CD1c-positive myeloid dendritic cell (primary cell): Measurements from ENCODE around the gene DOCK2.

Source experiments
- DNase-seq: peaks from one replicate; pipeline ENCODE4 v3.0.0-alpha.2; 2016; ENCODE audit errors: extremely low spot score

DOCK2 gene

DNA sequence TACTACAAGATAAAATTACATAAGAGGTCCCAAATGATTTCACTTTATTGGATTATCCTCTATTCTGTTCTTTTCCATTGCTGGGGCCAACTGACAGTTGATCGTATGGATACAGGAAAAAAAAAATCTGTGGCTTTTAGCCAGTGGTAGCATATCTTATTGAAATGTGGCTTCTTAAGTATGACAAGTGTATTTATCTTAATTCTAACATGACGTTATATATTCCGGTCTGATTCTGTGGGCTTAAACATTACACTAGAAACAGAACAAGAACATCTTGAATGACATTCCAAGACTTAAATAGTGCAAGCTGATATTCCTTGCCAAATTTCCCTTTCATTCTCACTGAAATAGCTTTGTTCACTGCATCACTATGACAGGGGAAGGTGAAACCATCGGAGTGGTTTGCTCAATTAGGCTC is 225.3 kb downstream of the DOCK2 start:
- DNase-seq: no peak

GRCh38 chr5:169864483-169864882 is 227.4 kb downstream of the DOCK2 start:
- no peak for DNase-seq

- DNase-seq: no peak
Measured at GRCh38 chr5:169867347-169867746, 230.3 kb downstream of the DOCK2 start.

GRCh38 chr5:169869066-169869465 is 232.0 kb downstream of the DOCK2 start:
- DNase-seq: no peak

GRCh38 chr5:169870211-169870610 is 233.1 kb downstream of the DOCK2 start:
- DNase-seq: no peak

DNA sequence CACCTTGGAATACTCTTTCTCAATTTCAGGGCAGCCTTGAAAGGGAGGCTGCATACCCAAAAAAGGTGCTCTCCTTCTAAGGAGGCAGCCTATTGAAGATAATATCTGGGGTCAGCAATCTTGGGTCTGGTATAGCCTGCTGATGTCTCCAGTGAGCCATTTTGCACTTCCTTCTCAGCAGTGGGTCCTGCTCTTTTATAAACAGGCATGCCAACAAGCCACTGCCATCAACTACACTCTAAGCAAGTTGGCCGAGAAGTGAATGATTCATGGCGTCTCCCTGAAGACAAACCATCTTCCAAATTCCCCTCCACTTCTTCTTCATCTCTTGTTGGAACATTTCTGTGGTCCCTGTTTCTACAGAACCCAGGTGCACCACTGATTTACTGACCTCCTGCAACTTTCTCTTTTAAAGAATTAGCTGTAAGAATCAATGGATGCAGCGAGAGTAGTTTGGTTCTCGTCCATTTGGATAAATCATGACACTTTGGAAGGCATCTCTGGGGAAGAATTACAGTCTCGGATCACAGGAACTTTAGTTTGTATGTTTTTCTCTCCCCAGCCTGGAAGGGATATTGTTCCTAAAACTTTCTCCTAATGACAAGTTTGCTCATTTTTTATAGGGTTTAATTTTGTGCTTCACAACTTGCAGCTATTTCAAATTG is 234.9 kb downstream of the DOCK2 start:
- no peak for DNase-seq

DNA sequence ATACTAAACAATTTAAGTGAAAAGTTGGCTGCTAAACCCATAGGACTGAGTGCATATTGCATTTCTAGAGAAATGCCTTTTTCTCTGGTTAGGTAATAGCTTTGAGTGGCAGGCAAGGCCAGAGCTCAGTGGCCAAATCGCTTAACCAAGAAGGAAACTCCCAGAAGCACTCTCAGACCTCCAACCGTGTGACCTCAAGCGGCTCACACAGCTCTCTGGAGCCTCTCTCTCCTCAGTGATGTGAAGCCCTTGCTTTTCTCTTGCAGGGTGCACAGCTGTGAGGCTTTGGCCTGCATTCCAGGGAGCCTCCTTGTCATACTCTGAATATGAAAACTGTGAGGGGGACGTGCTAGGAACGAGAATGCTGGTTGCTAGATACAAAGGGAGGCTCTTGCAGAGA is 236.6 kb downstream of the DOCK2 start:
- DNase-seq: peak; percentile 26

- peak; percentile 25 for DNase-seq
Measured at GRCh38 chr5:169874621-169875020, 237.5 kb downstream of the DOCK2 start.

DNA sequence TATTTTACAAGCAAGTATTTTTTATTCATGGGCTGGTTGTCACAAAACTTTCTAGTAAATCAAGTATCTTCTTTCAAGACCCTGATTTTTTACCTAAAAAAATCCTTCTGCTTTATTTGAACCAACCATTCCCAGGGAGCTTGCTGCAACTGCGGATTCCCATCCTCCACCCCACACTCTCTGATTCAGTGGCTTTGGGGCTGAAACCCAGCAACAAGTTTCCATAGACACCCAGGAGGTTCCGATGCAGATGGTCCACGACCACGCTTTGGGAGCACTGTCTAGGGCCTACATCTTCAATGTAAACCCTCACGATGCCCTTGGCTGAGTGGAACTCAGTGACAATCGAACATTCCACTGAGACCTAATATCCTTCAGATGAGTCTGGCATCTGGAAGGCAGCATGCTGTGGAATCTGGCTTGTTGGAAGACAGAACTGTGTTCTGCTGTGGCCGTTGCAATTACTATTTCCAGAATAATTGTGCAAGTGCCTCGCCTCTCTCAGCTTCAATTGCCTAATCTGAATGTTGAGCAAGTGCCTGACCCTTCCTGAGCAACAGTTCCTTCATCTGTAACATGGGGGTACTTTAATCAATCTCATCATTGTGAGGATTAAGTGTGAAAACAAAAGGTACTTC is 238.1 kb downstream of the DOCK2 start:
- DNase-seq: peak; percentile 43

DNA sequence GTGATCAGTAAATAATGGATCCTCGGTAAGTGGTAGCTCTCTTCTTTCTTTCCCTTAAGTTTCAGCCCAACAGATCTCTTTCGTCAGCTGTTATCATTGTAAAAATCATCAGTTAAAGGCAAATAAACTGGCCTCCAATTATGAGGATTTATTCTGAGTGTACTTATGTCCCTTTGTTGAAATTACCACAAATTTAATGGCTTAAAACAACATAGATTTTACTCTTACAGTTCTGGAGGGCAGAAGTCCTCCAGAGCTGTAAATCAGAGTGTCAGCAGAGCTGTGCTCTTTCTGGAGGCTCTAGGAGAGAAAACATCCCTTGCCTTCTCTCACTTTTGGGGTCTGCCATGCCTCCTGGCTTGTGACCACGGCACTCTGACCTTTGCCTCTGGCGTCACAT is 238.7 kb downstream of the DOCK2 start:
- no peak for DNase-seq

- DNase-seq: no peak
Measured at GRCh38 chr5:169876386-169876785, 239.3 kb downstream of the DOCK2 start.

DNA sequence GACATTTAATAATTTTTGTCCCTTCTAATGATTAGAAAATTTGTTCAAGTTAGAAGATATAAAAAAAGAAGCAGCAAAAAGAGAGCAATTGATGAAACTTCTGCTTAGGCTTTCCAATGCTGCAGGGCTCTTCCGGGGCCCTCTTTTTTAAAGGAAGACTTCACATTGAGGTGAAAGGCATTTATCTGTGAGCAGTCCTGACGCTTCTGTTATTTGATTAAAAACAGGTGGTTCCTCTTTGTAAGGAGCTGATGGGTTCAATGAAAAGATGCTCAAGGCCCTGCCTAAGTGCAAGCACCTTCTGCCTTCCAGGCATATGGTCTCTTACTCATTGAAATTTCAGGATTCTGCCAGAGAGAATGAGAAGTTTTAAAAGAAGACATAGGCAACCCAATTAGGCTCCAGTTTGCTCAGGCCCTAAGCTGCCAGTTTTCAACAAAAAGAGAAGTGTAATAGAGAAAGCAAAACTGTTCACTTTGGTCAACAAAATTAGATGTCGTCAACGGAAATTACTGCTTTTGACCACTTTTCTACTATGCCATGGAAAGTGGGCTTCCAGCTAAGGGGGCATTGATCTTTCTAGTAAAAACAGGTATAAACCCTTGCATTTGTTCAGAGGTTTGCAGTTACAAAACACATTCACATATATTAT is 243.1 kb downstream of the DOCK2 start:
- peak; percentile 41 for DNase-seq

DNA sequence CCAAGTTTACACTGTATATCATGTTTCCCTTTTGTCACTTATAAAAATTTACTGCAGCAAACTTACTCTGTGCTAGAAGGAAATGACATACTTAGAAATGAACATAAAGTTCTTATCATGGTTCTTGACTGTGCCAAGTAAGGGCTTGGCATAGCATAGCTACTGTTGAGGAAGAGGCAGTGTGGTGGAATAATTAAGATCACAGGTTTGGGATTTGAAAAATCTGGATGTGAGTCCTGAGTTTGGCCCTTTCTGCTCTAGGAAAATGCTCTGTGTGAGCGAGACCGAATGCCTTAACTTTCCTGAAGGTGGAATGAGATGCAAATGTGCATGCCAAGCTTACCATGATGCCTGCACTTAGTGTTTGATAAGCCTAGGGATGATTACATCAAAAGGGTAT is 243.7 kb downstream of the DOCK2 start:
- DNase-seq: no peak

DNA sequence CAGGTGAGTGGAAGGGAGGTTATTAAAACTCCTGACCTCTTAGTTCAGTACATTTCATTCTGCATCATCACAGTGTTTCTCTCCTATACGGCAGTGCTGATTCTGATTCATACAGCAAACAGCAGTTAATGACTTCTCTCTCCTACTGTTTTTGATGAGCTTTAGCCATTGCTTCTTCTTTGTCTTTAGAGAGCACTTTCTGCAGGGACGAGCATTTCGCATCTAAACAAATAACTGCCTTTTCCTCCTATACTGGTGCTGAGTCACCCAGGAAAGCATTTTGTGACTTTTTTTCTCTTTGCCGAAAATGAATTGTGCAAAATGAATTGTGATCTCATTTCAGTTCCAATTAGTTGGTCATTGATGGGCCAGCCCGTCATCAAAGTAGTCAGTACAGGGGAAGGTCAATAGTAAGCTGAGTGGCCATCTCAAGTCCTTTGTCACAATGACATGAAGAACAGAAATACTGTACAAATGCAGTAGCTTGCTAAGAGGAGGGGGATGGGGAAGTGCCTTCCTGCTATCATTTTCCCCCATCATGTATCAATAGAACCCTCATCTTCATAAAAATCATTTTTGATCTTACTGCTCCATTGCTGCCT is 244.7 kb downstream of the DOCK2 start:
- no peak for DNase-seq

DNA sequence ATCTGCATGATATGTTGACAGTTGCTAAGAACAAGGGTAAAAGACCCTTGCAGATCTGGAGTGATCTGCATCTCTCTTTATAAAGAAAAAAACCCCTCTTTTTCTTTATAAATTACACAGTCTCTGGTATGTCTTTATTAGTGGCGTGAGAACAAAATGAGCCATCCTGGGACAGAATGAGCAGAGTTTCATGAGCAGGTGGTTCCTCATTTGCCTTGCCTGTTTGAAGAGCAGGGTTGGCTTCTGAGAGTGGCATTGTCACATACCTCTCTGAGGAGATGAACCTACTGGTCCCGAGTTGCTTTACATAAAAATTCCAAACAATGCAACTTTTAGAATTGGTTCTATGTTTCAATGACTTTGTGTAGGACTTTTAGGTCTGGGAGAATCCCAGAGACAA is 249.0 kb downstream of the DOCK2 start:
- no peak for DNase-seq

DNA sequence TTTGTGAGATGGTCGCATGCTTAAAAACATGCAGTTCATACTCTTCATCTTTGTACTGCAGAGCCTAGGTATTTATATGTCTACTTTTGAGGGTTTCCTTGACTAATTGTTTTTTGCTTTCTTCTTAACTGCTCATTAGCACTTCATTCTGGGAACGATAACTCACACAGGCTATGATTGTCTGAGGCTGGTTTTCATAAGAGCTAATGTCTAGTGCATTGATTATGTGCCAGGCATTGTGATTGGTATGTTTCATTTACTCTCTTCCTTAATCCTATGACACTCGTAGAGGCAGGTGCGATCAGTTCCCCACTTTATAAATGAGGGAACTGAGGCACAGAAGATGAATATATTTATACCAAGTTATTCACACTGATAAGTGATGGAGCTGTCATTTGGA is 249.6 kb downstream of the DOCK2 start:
- DNase-seq: no peak

DNA sequence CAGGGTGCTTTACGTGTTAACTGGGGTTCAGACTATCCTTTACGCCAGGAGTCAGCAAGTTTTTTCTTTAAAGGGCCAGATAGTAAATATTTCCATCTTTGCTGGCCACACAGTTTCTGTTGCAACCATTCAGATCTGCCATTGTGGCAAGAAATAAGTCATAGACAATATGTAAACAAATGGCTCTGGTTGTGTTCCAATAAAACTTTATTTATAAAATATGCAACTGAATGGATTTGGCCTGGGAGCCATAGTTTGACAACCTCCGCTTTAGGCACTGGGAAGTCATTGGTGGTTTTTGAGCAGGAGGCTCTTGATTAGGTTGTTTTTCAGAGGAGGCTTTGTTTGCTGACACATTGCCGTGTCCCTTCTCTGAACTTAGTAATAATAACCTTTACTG is 252.5 kb downstream of the DOCK2 start:
- no peak for DNase-seq

DNA sequence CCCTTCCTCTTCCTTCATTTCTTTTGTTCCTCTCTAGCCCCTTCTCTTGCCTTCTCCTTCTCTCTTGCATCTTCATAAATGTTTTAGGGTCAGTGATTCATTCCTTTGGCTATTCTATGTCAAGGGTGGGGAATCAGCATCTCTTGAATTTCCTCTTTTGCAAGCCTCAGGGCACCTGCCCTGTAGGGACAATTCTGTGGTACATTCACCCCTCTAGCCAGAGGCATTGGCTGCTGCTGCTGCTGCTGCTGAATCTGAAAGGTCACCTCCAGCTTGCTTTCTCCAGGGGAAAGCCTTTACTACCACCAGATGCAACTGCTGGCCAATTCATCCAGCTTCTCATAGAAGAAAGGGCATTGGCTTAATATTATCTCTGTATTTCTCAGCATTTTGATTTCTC is 255.9 kb downstream of the DOCK2 start:
- no peak for DNase-seq

GRCh38 chr5:169893571-169893970 is 256.5 kb downstream of the DOCK2 start:
- DNase-seq: no peak

DNA sequence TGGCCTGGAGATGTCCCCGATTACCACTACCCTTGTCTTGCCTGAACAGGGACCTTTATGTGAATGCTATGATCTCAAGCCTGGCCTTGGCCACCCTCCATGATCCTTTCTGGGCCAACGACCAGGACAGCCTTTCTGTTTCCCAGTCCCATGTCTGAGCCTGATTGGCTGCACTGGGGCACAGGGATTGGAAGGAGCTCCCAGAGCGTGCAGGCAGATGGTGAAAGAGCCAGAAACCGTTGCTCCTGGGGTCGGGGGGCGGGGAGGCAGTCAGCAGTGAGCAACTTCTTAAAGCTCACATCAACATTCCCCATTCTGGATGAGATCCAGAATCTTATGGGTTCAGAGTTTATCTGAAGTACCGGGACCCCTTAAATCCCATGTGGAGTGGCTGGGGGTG is 258.9 kb downstream of the DOCK2 start:
- DNase-seq: no peak

DNA sequence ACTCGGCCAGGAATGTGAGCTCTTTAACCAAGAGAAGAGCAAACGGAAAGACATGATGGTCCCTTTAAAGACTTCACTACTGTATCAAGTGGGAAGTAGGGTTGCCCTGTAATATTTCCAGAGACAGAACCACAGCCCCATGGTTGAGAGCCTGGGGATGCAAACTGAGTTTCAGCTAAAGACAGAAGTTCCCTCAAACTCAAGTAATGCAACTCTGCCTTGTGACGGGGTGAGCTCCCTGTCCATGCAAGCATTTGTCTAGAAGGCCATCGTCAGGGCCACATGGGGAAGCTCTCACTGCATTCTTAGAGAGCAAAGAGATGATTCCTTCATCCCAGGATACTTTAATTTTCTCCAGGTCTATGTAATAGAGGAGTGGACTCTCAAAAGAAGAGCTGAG is 260.4 kb downstream of the DOCK2 start:
- no peak for DNase-seq

DNA sequence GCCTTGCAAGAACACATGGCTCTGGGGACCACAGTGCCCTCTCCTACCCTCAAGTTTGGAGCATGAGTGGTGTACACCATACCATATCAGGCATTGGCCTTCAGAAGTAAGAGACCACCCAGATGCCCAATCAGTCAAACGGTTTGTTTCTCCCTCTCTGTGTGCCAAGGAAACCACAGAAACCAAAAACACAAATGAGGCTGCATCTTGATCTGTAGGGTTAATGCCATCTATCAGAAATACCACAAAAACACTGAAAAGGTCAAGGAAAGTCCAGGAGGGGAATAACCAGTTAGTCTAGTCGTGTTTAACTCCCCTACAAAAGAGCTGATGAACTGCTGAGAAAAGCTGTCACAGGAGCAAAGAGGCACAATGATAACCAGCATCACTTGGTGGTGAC is 264.8 kb downstream of the DOCK2 start:
- no peak for DNase-seq

- no peak for DNase-seq
Measured at GRCh38 chr5:169904059-169904458, 267.0 kb downstream of the DOCK2 start.
